ENCODE data around the gene FAM219B. TPM values are rescaled to one million over a fixed set of nuclear protein-coding genes. Genes with fewer than 3 reads are reported as not detected.
"Not testable (repeated sequence)": the region's sequence is repeated elsewhere in the genome, so short reads cannot be mapped to it uniquely, and the experiment has no call there.

FAM219B gene
- polyA plus RNA-seq, 3 donors: 20.3 to 65.4 (median 43.0) TPM

DNA sequence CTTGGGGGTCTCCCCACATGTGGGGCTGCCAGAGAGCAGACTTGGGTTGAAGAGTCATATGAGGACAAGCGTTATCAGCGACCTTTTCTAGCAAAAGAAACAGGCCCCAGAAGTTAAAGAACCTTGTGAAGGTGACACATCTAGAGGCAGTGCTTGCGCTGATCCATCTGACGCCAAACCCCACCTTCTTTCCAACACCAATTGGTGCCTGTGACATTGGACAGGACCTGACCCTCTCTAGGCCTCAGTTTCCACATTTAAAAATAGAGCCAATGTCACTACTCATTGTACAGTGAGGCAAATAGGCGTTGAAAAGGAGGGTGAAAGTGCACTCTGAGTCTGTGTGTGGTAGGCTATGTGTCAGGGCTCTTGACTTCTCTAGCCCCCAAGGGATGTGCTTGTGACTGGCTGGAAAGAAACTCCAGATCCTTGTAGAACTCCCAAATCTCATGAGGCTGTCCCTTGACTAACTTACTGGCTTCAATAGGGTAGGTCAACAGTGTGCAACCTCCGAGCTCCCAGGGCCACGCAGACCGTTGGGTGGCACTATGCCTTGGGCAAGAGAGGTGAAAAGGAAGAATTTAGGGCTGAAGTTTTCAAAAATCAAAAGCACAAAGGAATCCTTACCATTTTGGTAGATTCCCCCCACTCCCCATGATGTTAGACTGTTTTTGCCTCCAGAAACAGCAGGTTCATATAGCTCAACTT, 666 bp upstream of the FAM219B start:
- 38 to 45% (median 43%) methylated on average over 8 of the region's 8 CpGs for WGBS, 3 donors

GRCh38 chr15:74906067-74906449, 593 bp downstream of the FAM219B start:
- H3K27ac ChIP-seq (ENCODE audit: low read depth, low read length): no peak overlapping the region
- WGBS, 3 donors: 0 to 1% (median 0%) methylated on average over 20 of the region's 20 CpGs

More for the DNA sequence above, 666 bp upstream of the FAM219B start:
- H3K27ac ChIP-seq (ENCODE audit: low read depth, low read length): no peak overlapping the region

DNA sequence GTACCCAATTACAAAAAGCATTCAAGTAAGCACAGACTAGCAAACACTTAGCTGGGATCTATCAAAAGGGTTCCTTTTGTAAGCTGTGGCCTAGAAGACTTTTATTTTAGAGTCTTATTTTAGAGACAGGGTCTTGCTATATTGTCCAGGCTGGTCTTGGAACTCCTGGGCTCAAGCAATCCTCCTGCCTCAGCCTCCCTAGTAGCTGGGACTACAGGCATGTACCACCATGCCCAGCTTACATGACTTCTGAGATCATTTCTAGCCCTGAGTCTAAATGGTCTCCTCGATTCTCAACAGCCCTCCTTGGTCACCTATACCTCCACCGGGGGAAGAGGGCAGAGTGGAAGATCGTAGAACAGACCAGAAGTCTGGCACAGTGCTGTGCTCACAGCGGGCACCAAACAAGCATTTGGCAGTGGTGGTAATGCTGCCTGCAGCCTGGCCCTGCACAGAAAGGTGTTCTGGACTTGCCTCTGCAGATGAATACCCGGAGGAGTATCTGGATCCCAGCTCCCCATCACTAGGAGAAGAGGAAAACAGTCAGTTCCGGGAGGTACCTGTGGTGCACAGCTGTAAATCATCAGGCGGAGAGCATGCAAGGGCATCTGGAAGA, 2.4 kb downstream of the FAM219B start:
- no peak overlapping the region for H3K27ac ChIP-seq (ENCODE audit: low read depth, low read length)
- 87 to 93% (median 90%) methylated on average over 7 of the region's 7 CpGs for WGBS, 3 donors

GRCh38 chr15:74903676-74904075, 3.0 kb downstream of the FAM219B start:
- no peak overlapping the region for H3K27ac ChIP-seq (ENCODE audit: low read depth, low read length)
- WGBS, 3 donors: 88 to 93% (median 92%) methylated on average over 1 of the region's 1 CpG

DNA sequence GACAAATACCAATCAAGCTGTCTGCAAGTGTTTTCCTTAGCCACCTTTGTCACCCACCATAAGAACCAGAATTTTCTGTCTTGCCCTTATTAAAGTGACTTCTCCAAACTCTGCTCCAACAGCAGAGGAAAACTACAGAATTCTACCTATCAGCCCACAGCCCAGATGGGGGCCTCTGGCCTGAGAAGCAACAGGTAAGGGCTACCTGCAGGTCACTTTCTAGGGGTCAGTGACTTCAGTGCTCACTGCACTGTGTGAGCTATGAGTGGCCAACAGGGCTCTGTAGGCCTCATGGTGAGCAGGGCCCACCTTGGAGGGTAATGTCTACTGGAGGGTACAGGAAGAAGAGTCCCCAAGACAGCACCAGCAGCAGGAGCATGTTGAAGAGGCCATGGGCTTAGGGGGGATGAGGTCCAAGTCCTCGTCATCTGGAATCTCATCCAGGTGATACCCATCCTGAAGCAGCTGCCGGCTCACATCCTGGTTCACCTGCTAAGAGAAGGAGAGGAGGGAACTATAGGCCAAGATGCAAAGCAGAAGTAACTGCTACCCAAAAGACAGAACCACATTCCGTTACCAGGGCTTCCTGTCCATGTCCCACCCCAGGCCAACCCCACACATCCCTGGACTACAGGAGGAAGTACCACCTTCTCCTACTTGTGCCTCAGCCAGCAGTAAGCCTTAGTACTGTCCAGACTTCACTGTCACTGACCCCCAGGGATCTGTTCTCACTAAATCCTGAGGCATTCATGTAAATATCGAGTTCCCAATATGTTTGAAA, 4.2 kb downstream of the FAM219B start:
- no peak overlapping the region for H3K27ac ChIP-seq (ENCODE audit: low read depth, low read length)
- 66 to 94% (median 73%) methylated on average over 4 of the region's 4 CpGs for WGBS, 3 donors

GRCh38 chr15:74901612-74902063, 5.0 kb downstream of the FAM219B start:
- 18 to 23% (median 21%) methylated on average over 5 of the region's 5 CpGs for WGBS, 3 donors
- H3K27ac ChIP-seq (ENCODE audit: low read depth, low read length): no peak overlapping the region

DNA sequence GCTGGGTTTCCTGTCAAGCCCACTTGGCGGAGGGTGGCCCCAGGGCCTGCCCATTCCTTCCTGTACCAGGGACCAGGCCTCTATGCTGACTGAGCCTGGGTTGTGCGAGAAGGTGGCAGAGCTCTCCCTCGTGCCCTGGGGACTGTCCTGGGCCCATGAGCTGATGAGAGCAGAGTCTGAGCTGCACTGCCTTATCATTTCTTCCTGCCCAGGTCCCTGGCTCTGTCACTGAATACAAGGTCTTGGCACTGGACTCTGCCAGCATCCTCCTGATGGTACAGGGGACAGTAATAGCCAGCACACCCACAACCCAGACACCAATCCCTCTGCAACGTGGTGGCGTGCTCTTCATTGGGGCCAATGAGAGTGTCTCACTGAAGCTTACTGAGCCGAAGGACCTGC, 9.3 kb downstream of the FAM219B start:
- H3K27ac ChIP-seq (ENCODE audit: low read depth, low read length): no peak overlapping the region
- WGBS, 3 donors: 71 to 84% (median 74%) methylated on average over 6 of the region's 6 CpGs

GRCh38 chr15:74896316-74896715, 10.3 kb downstream of the FAM219B start:
- WGBS, 3 donors: 84 to 93% (median 88%) methylated on average over 3 of the region's 3 CpGs
- no peak overlapping the region for H3K27ac ChIP-seq (ENCODE audit: low read depth, low read length)

DNA sequence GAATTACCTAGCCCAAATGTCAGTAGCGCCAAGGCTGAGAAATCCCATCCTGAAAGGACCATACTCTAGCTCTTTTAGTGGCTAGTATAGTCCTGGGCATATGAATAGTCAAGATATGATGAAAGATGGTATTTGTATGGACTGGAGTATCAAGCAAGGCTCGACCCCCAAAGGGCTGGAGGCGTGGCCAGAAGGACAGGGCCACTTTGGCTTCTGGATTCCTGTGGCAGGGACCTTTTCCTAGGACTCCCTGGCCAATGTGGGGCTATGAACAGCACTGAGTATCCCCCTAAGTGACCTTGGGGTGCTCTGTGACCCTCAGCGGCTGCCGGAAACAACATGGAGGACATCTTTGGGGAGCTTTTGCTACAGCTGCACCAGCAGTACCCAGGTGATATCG, 10.8 kb downstream of the FAM219B start:
- H3K27ac ChIP-seq (ENCODE audit: low read depth, low read length): no peak overlapping the region
- 93 to 97% (median 93%) methylated on average over 6 of the region's 6 CpGs for WGBS, 3 donors

DNA sequence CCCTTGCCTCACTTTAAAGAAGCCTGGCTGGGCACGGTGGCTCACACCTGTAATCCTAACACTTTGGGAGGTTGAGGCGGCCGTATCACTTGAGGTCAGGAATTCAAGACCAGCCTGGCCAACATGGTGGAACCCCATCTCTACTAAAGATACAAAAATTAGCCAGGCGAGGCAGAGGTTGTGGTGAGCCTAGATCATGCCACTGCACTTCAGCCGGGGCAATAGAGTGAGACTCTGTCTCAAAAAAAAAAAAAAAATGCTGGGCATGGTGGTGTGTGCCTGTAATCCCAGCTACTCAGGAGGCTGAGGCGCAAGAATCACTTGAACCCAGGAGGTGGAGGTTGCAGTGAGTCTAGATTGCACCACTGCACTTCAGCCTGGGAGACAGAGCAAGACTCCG, 12.3 kb downstream of the FAM219B start:
- WGBS, 3 donors: 95 to 99% (median 96%) methylated on average over 7 of the region's 7 CpGs
- not testable (repeated sequence) for H3K27ac ChIP-seq (ENCODE audit: low read depth, low read length)

DNA sequence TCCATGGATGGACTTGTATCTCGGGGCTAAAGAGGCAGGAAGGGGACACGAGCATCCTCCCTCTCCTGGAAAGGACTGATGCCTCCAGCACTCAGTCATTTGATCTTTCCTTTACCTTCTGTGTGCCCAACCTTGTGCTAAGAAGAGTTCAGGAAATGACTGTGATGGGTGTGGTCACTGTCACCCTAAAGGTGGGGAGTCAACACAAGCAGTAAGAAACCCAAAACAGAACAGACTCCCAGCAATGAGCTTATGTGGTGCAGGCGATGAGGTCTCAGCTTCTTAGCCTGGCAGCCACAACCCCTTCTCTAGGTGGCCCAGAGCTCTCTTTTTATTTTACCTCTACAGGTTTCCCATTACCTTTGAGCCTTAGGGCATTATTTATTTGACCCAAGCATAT, 13.0 kb downstream of the FAM219B start:
- no peak overlapping the region for H3K27ac ChIP-seq (ENCODE audit: low read depth, low read length)
- 80 to 90% (median 87%) methylated on average over 3 of the region's 3 CpGs for WGBS, 3 donors

GRCh38 chr15:74892931-74893330, 13.7 kb downstream of the FAM219B start:
- WGBS, 3 donors: 77 to 98% (median 95%) methylated on average over 2 of the region's 2 CpGs
- no peak overlapping the region for H3K27ac ChIP-seq (ENCODE audit: low read depth, low read length)

- WGBS, 3 donors: 53 to 86% (median 81%) methylated on average over 3 of the region's 3 CpGs
- H3K27ac ChIP-seq (ENCODE audit: low read depth, low read length): no peak overlapping the region
Observed at GRCh38 chr15:74892313-74892712, 14.3 kb downstream of the FAM219B start.

- H3K27ac ChIP-seq (ENCODE audit: low read depth, low read length): no peak overlapping the region
- 43 to 98% (median 96%) methylated on average over 3 of the region's 3 CpGs for WGBS, 3 donors
Observed at GRCh38 chr15:74891469-74891868, 15.2 kb downstream of the FAM219B start.

DNA sequence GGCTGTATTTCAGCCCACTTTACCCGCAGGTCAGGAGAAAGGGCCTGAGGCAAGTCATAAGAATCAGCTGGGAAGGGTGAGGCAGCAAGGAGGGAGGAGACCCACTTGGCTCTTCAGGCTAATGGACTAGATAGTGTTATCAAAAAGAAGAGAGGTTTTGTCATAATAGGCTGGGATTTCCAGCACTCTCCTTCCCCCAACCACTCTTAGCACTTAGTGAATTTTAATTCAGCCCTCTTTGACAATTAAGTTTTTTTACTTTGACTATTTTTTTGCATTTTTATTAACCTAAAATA, 16.0 kb downstream of the FAM219B start:
- WGBS, 3 donors: 0 to 7% (median 0%) methylated on average over 1 of the region's 1 CpG
- H3K27ac ChIP-seq (ENCODE audit: low read depth, low read length): no peak overlapping the region

DNA sequence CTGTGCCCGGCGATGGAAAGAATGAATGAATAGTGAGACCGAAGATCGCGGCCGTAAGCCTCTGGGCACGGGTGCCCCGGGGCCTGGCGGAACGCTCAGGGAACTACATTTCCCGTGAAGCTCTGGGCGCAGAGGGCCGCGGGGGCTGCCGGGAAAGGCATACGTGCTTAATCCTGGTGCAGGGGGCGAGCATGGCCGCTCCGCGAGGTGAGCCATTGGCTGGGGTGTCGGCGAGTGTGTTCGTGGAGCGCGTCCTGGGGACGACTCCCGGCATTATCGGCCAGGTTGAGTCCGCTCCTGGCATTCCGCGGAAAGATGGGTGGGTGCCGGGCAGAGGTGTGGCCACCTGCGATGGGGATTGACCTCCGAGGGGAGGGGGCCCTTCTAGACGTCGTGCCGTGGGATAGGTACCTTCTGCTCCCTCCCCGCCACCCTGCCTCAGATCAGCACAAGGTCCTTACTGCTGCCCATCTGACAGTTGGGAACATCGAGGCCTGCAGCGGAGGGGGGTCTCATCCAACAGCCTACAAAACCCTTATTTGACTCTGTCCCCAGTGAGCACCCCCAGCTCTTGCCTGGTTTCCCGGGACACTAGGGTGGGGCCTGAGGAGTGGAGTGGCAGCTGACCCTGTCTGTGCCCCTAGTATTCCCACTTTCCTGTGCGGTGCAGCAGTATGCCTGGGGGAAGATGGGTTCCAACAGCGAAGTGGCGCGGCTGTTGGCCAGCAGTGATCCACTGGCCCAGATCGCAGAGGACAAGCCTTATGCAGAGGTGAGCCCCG, 16.6 kb downstream of the FAM219B start, which contains the start of gene MPI:
TSS of gene MPI (plus strand) at position 160 of the 782 bp plus-strand sequence. CDS start at position 192, 32 bp downstream.
- no peak within 1 kb of the TSS for H3K27ac ChIP-seq (ENCODE audit: low read depth, low read length)

GRCh38 chr15:74889390-74889882, 17.2 kb downstream of the FAM219B start:
- 9 to 39% (median 10%) methylated on average over 8 of the region's 8 CpGs for WGBS, 3 donors
- no peak overlapping the region for H3K27ac ChIP-seq (ENCODE audit: low read depth, low read length)

More for the DNA sequence above, 16.6 kb downstream of the FAM219B start, which contains the start of gene MPI:
- WGBS, 3 donors: 1 to 2% (median 1%) methylated on average over 45 to 47 of the region's 47 CpGs

DNA sequence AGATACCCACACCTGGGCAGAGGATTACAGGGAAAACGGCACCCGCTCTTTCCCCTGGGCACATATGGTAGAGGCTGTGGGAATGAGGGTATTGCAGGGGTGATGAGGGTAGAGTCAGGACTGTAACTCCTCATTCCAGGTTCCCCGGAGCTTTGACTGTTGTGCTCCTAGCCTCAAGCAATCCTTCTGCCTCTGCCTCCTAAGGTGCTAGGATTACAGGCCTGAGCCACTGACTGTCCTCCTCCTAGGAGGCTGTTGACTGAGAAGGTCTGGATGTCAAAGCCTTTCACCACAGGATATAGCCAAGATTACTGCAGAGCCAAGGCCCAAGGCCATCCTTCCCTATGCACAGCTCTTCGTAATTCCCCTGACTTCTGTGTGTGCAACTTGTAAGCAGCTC, 17.9 kb downstream of the FAM219B start:
- H3K27ac ChIP-seq (ENCODE audit: low read depth, low read length): no peak overlapping the region
- WGBS, 3 donors: 81 to 98% (median 85%) methylated on average over 4 of the region's 4 CpGs
